IMR-90 (cell line): ENCODE data around the gene MTMR6. TPM values are rescaled to one million over a fixed set of nuclear protein-coding genes. Genes with fewer than 3 reads are reported as not detected.

ENCODE experiments used
- ATAC-seq: fragments of 200-7000 bp; cut with Tn5 transposase; 2 replicates; pipeline ENCODE4 v1.9.1; 2020; ENCODE audit warnings: low read depth, mild to moderate bottlenecking, moderate library complexity
- BruUV-seq: library from RNA; stranded (reverse); fragments of 400-500 nt; replicated peaks from 2 replicates; lab custom pipeline; 2021; lab: Mats Ljungman, UMichigan
- CTCF ChIA-PET: fragments of 300-600 bp; formaldehyde crosslinking; extraction: SDS; loops from one replicate; lab custom pipeline; 2021; ENCODE audit warnings: antibody characterized with exemption; lab: Yijun Ruan, JAX
- POLR2A ChIA-PET: fragments of 300-600 bp; sonication (Branson Sonifier 250); formaldehyde crosslinking; loops from one replicate; lab custom pipeline; 2022; ENCODE audit warnings: antibody characterized with exemption; ENCODE audit not compliant: unreplicated experiment; lab: Charles Lee
- DNase-seq: peaks from one replicate; pipeline ENCODE4 v3.0.0; 2013
- H2AFZ ChIP-seq: replicated peaks from 2 replicates; pipeline ENCODE3; 2013; ENCODE audit warnings: low read length, mild to moderate bottlenecking; ENCODE audit not compliant: poor library complexity
- H2AK5ac ChIP-seq: 2 replicates; pipeline ENCODE4 v1.6.1; 2013; ENCODE audit warnings: low read depth, low read length, inconsistent platforms
- H2AK9ac ChIP-seq: replicated peaks from 2 replicates; pipeline ENCODE3; 2013; ENCODE audit warnings: mild to moderate bottlenecking, low read depth, low read length, moderate library complexity; ENCODE audit not compliant: poor library complexity
- H2BK120ac ChIP-seq: 2 replicates; pipeline ENCODE4 v1.6.1; 2013; ENCODE audit warnings: low read depth, low read length, inconsistent platforms
- H2BK15ac ChIP-seq: 3 replicates; pipeline ENCODE4 v1.6.1; 2013; ENCODE audit warnings: low read depth, low read length, inconsistent platforms
- H2BK20ac ChIP-seq: 2 replicates; pipeline ENCODE4 v1.6.1; 2013; ENCODE audit warnings: low read depth, mild to moderate bottlenecking, inconsistent platforms, low read length, moderate library complexity
- H2BK5ac ChIP-seq: 2 replicates; pipeline ENCODE4 v1.6.1; 2013; ENCODE audit warnings: mild to moderate bottlenecking, low read depth, low read length, inconsistent platforms; ENCODE audit not compliant: poor library complexity, severe bottlenecking
- H3K14ac ChIP-seq: replicated peaks from 2 replicates; pipeline ENCODE4 v1.6.1; 2013; ENCODE audit warnings: low read depth, low read length, inconsistent platforms
- H3K18ac ChIP-seq: 2 replicates; pipeline ENCODE4 v1.6.1; 2013; ENCODE audit warnings: low read depth, low read length, control low read depth
- H3K23ac ChIP-seq: 2 replicates; pipeline ENCODE4 v1.6.1; 2013; ENCODE audit warnings: low read depth, low read length, inconsistent platforms
- H3K27ac ChIP-seq: 2 replicates; pipeline ENCODE4 v1.5.1; 2013; ENCODE audit warnings: mild to moderate bottlenecking, control low read depth, low read length; ENCODE audit not compliant: insufficient read depth
- H3K27me3 ChIP-seq: 2 replicates; pipeline ENCODE4 v1.6.1; 2013; ENCODE audit warnings: low read length; ENCODE audit not compliant: control insufficient read depth, insufficient read depth
- H3K36me3 ChIP-seq: 2 replicates; pipeline ENCODE4 v1.6.1; 2013; ENCODE audit warnings: low read length, mixed read lengths; ENCODE audit not compliant: control insufficient read depth, insufficient read depth
- H3K4ac ChIP-seq: 2 replicates; pipeline ENCODE4 v1.6.1; 2013; ENCODE audit warnings: low read depth, low read length, inconsistent platforms
- H3K4me1 ChIP-seq: 2 replicates; pipeline ENCODE4 v1.6.1; 2013; ENCODE audit warnings: low read length, mixed read lengths; ENCODE audit not compliant: control insufficient read depth, insufficient read depth
- H3K4me2 ChIP-seq: 2 replicates; pipeline ENCODE4 v1.6.1; 2013; ENCODE audit warnings: low read depth, mild to moderate bottlenecking, control low read depth, low read length, moderate library complexity
- H3K4me3 ChIP-seq: 2 replicates; pipeline ENCODE4 v1.5.1; 2013; ENCODE audit warnings: low read depth, mild to moderate bottlenecking, control low read depth, low read length, moderate library complexity; ENCODE audit not compliant: insufficient read depth
- H3K56ac ChIP-seq: 2 replicates; pipeline ENCODE4 v1.6.1; 2013; ENCODE audit warnings: low read length, inconsistent platforms; ENCODE audit not compliant: insufficient read depth; ENCODE audit errors: extremely low read depth
- H3K79me1 ChIP-seq, 2 experiments: 2 replicates each; pipeline ENCODE4 v1.6.1; 2013; ENCODE audit warnings: low read length in 2 of 2, inconsistent platforms in 1 of 2, low read depth in 1 of 2
- H3K9ac ChIP-seq: 2 replicates; pipeline ENCODE4 v1.6.1; 2013; ENCODE audit warnings: low read depth, low read length, control low read depth
- H3K9me1 ChIP-seq: 2 replicates; pipeline ENCODE4 v1.6.1; 2013; ENCODE audit warnings: low read length, inconsistent platforms; ENCODE audit not compliant: insufficient read depth
- H3K9me3 ChIP-seq: 2 replicates; pipeline ENCODE4 v1.6.1; 2013; ENCODE audit warnings: low read length; ENCODE audit not compliant: control insufficient read depth, insufficient read depth
- H4K20me1 ChIP-seq: 2 replicates; pipeline ENCODE4 v1.6.1; 2013; ENCODE audit warnings: low read length, inconsistent platforms; ENCODE audit not compliant: insufficient read depth
- H4K5ac ChIP-seq: 2 replicates; pipeline ENCODE4 v1.6.1; 2013; ENCODE audit warnings: mild to moderate bottlenecking, low read depth, low read length, control low read depth
- H4K8ac ChIP-seq, 2 experiments: 2 replicates each; pipeline ENCODE4 v1.6.1; 2013; ENCODE audit warnings: low read depth in 2 of 2, low read length in 2 of 2, control low read depth in 1 of 2, inconsistent platforms in 1 of 2
- H4K91ac ChIP-seq: 2 replicates; pipeline ENCODE4 v1.6.1; 2013; ENCODE audit warnings: low read depth, low read length, inconsistent platforms; ENCODE audit not compliant: insufficient read depth
- BHLHE40 ChIP-seq: fragments of 150-350 bp; IDR thresholded peaks from 2 replicates; pipeline ENCODE4 v1.6.1; 2016; ENCODE audit warnings: mild to moderate bottlenecking, low read depth, low read length
- CEBPB ChIP-seq: IDR thresholded peaks from 2 replicates; pipeline ENCODE4 v1.6.1; 2012; ENCODE audit warnings: low read depth, low read length, improper control_type of control experiment
- MAFK ChIP-seq: IDR thresholded peaks from 2 replicates; pipeline ENCODE4 v1.6.1; 2012; ENCODE audit warnings: low read depth, low read length, improper control_type of control experiment
- MAZ ChIP-seq: IDR thresholded peaks from 2 replicates; pipeline ENCODE4 v1.6.1; 2012; ENCODE audit warnings: low read depth, mild to moderate bottlenecking, low read length, improper control_type of control experiment, moderate library complexity, borderline replicate concordance
- MXI1 ChIP-seq: IDR thresholded peaks from 2 replicates; pipeline ENCODE4 v1.6.1; 2012; ENCODE audit warnings: low read depth, mild to moderate bottlenecking, low read length, moderate library complexity, borderline replicate concordance
- NFE2L2 ChIP-seq: fragments of 150-350 bp; IDR thresholded peaks from 2 replicates; pipeline ENCODE4 v1.6.1; 2016; ENCODE audit warnings: low read depth, mild to moderate bottlenecking, low read length
- POLR2A ChIP-seq: IDR thresholded peaks from 2 replicates; pipeline ENCODE4 v1.6.1; 2012; ENCODE audit warnings: mild to moderate bottlenecking, low read depth, low read length
- RAD21 ChIP-seq: IDR thresholded peaks from 2 replicates; pipeline ENCODE4 v1.6.1; 2012; ENCODE audit warnings: low read length, improper control_type of control experiment
- RCOR1 ChIP-seq: IDR thresholded peaks from 2 replicates; pipeline ENCODE4 v1.6.1; 2012; ENCODE audit warnings: mild to moderate bottlenecking, low read length, improper control_type of control experiment; ENCODE audit not compliant: insufficient replicate concordance
- RFX5 ChIP-seq: IDR thresholded peaks from 2 replicates; pipeline ENCODE4 v1.8.0; 2012; ENCODE audit warnings: low read depth, mild to moderate bottlenecking, low read length, moderate library complexity
- SMC3 ChIP-seq: fragments of 150-350 bp; IDR thresholded peaks from 2 replicates; pipeline ENCODE4 v1.6.1; 2016; ENCODE audit warnings: low read depth, mild to moderate bottlenecking, antibody characterized with exemption, low read length, moderate library complexity
- WGBS, 2 experiments: methylation state at CpG; one replicate each; pipeline versions ENCODE4 v1.1.5 to v1.1.7; 2013; ENCODE audit warnings: missing lambda C conversion rate in 2 of 2; ENCODE audit not compliant: insufficient read length in 1 of 2; ENCODE audit errors: extremely low coverage in 2 of 2; 5-methylcytosine and 5-hydroxymethylcytosine counted together
- dilution Hi-C: fragments of 300-500 bp; cut with HindIII; formaldehyde crosslinking; loops from one replicate; pipeline ENCODE4 v1.14.3; 2018; ENCODE audit warnings: low sequenced_read_pairs; ENCODE audit not compliant: unreplicated experiment
- in situ Hi-C: fragments of 300-500 bp; cut with MboI; formaldehyde crosslinking; loops from 3 replicates; pipeline ENCODE4 v1.14.3; 2019; ENCODE audit warnings: low sequenced_read_pairs, inconsistent platforms, mixed read lengths
- intact Hi-C: fragments of 100-400 bp; cut with micrococcal nuclease; formaldehyde crosslinking; loops from 2 replicates; pipeline ENCODE4 v1.10.0; 2022
- polyA plus RNA-seq, 3 experiments: library from polyadenylated mRNA; depleted of rRNA; stranded (reverse); fragments of >200 nt; gene quantifications; 2 replicates each; pipeline ENCODE4 v1.2.3, GENCODE V29; 2012; ENCODE audit warnings: low replicate concordance in 1 of 3
- total RNA-seq: library from RNA; depleted of rRNA; stranded (reverse); fragments of >200 nt; gene quantifications from 2 replicates; pipeline ENCODE4 v1.2.3, GENCODE V29; 2012
- TF ChIP-seq, protein P1 (sequence below): fragments of 150-350 bp; IDR thresholded peaks from 2 replicates; pipeline ENCODE4 v1.6.1; 2016; ENCODE audit warnings: low read depth, mild to moderate bottlenecking, low read length, moderate library complexity, borderline replicate concordance
- TF ChIP-seq, protein P2 (sequence below): conservative IDR thresholded peaks from 2 replicates; pipeline ENCODE4 v1.5.1; 2012; ENCODE audit warnings: mild to moderate bottlenecking, low read depth, low read length, improper control_type of control experiment
- TF ChIP-seq, protein P3 (sequence below): fragments of 150-350 bp; IDR thresholded peaks from 2 replicates; pipeline ENCODE4 v1.6.1; 2017; ENCODE audit warnings: mild to moderate bottlenecking, antibody characterized with exemption, low read length, low read depth

Gene MTMR6
- total and polyA plus RNA-seq, 2 of the 4 experiments (the other 2 are of a cell fraction) = 9.4 to 21.7 TPM

DNA sequence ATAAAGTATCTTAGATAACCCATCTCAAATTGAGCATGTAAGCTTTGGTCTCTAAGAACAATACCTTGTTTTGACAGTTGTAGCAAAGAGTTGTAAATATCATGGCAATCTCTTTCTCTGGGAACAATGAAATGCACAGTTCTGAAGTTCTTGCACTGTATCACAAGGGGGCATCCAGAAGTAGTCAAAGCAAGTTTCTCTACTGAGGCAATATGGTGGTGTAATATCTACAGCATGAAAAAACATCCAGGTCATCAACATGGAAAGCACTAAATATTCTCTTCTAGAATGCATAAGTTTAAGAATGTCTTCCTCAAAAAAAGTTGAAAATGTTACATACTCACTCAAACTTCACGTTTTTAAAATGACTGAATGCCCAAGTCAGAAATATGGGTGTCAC is 19.6 kb downstream of the MTMR6 start:
- Histone ChIP-seq H3K56ac (no peak overlapping the region), H3K36me3 (peaks cover 22% of the 10 kb centered on the region), H3K9ac (no peak overlapping the region), H3K9me3 (no peaks in the 10 kb centered on the region), H3K4me2 (no peak overlapping the region), H2BK15ac (no peak overlapping the region), H3K4me3 (no peak overlapping the region), H3K9me1 (peaks cover 4% of the 10 kb centered on the region; the same call in 1 of the 2 replicates), H3K79me1 (peaks cover 25 to 29% of the 10 kb centered on the region in 2 experiments), H2BK120ac (no peak overlapping the region), H4K5ac (no peak overlapping the region), H2AK5ac (no peak overlapping the region), H4K8ac (no peak overlapping the region), H2BK20ac (no peak overlapping the region), H4K91ac (no peak overlapping the region), H3K27me3 (no peaks in the 10 kb centered on the region), H3K18ac (no peak overlapping the region), H3K23ac (no peak overlapping the region), H2BK5ac (no peak overlapping the region), H3K14ac (no peak overlapping the region), H3K4ac (no peak overlapping the region), H4K20me1 (peaks cover 8% of the 10 kb centered on the region; the same call in 1 of the 2 replicates), H3K4me1 (no peaks in the 10 kb centered on the region), H3K27ac (no peak overlapping the region), H2AFZ (no peak overlapping the region), H2AK9ac (no peak overlapping the region)
- ATAC-seq = no peak
- WGBS, 2 experiments = 80% methylated on average over 1 of the region's 1 CpG; no CpG with 5 or more reads in 1 of the 2 experiments
- CTCF ChIA-PET = interaction anchor here (0.6 kb wide), 1 partner anchor 10 kb away, joined by 5 read pairs; no protein-coding TSS in a partner anchor
- peak; percentile 26 for DNase-seq
- POLR2A ChIA-PET = no interaction called here
- TF ChIP-seq RFX5 = no peak
- no peak for TF ChIP-seq RCOR1
- TF ChIP-seq SMC3 = peak; percentile 33; the same call in 1 of the 2 replicates
- TF ChIP-seq MAZ = no peak
- TF ChIP-seq BHLHE40 = no peak
- TF ChIP-seq MXI1 = no peak
- peak; percentile 31; the same call in 1 of the 2 replicates for TF ChIP-seq RAD21
- TF ChIP-seq, protein P1, sequence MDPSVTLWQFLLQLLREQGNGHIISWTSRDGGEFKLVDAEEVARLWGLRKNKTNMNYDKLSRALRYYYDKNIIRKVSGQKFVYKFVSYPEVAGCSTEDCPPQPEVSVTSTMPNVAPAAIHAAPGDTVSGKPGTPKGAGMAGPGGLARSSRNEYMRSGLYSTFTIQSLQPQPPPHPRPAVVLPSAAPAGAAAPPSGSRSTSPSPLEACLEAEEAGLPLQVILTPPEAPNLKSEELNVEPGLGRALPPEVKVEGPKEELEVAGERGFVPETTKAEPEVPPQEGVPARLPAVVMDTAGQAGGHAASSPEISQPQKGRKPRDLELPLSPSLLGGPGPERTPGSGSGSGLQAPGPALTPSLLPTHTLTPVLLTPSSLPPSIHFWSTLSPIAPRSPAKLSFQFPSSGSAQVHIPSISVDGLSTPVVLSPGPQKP = no peak
- TF ChIP-seq, protein P2, sequence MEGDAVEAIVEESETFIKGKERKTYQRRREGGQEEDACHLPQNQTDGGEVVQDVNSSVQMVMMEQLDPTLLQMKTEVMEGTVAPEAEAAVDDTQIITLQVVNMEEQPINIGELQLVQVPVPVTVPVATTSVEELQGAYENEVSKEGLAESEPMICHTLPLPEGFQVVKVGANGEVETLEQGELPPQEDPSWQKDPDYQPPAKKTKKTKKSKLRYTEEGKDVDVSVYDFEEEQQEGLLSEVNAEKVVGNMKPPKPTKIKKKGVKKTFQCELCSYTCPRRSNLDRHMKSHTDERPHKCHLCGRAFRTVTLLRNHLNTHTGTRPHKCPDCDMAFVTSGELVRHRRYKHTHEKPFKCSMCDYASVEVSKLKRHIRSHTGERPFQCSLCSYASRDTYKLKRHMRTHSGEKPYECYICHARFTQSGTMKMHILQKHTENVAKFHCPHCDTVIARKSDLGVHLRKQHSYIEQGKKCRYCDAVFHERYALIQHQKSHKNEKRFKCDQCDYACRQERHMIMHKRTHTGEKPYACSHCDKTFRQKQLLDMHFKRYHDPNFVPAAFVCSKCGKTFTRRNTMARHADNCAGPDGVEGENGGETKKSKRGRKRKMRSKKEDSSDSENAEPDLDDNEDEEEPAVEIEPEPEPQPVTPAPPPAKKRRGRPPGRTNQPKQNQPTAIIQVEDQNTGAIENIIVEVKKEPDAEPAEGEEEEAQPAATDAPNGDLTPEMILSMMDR = peak; percentile 35
- TF ChIP-seq, protein P3, sequence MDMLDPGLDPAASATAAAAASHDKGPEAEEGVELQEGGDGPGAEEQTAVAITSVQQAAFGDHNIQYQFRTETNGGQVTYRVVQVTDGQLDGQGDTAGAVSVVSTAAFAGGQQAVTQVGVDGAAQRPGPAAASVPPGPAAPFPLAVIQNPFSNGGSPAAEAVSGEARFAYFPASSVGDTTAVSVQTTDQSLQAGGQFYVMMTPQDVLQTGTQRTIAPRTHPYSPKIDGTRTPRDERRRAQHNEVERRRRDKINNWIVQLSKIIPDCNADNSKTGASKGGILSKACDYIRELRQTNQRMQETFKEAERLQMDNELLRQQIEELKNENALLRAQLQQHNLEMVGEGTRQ = no peak
- TF ChIP-seq CEBPB = 0 out of 2 replicates have a peak, but pooled peaks have one; percentile 4
- TF ChIP-seq MAFK = no peak
- no peak for TF ChIP-seq NFE2L2
- TF ChIP-seq POLR2A = no peak
- intact Hi-C loops (no loop called here), dilution Hi-C loops (no loop called here), in situ Hi-C loops (no loop called here)
- BruUV-seq = no TSS peak
